ENCODE measurements around the gene GBP7.

DNA sequence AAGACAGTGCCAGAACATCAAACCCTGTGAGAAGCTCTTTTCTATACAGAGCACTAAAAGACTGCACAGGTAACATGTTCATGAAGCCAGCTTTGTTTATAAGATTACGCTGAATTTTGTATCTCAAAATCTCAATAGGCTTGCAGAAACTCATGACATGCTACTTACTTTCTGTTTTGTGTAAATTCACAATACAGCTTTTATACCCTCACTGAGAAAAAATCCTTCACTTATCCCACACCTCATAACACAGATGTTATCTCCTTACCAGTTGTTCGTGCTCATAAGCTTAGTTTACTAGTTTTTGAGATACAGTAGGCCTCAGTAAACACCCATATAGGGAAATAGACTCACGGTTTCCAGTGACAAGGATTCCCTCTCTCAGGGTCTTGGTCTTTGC is 25.8 kb downstream of the GBP7 start:
- TF ChIP-seq CTCF (IDR thresholded peaks at IDR 0.05; ENCODE audit: borderline replicate concordance, extremely low read depth, low read length, poor library complexity, severe bottlenecking) (no peak), EZH2 (IDR thresholded peaks at IDR 0.05; ENCODE audit: borderline replicate concordance, low read depth, low read length, severe bottlenecking) (no peak)

Measured in DND-41 (cell line).